ENCODE results near the gene PRSS2. TPM values are rescaled to one million over a fixed set of nuclear protein-coding genes. Genes with fewer than 3 reads are reported as not detected.
"Not testable (repeated sequence)": the region's sequence is repeated elsewhere in the genome, so short reads cannot be mapped to it uniquely, and the experiment has no call there.

The PRSS2 gene
- total RNA-seq, 1 donor: 22.9 TPM

DNA sequence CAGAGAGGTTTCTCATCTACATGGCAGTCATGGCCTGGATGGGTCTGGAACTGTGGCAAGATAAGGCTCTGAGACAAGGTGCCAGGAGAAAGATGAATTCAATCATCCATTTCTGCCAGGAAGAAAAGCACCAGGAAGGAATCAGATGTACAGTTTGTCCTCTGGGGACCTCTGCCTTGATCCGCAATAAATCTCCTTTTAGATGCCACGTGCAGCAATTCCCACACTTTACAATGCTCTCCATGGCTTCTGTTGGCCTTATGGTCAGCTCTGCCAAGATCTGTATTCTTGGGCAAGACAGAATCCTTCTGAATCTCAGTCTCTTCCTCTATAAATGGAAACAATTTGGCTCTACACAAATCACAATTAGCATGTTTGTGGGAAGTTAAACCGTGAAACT lies 12.5 kb upstream of the PRSS2 start:
- not testable (repeated sequence) for DNase-seq (ENCODE audit: low read depth in 2 of 3, low spot score in 2 of 3)

DNA sequence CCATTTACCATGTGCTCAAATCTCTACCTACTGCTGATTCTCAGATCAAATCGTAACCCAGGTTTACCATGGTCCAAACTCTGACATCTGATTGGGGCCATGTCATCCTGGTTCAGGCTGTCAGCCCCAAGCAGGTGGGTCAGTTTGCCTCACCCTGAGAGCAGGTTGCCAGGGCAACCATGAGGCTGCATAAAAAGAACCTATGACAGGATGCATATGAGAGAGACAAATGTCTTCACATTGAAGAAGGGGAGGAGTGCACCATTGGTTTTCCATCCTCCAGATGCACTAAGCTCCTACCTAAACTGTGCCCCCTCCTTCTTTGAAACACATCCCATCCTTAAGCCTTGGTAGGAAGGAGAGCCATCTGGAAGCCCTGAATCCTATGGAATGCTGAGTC lies 11.3 kb upstream of the PRSS2 start:
- no peak for DNase-seq (ENCODE audit: low read depth in 2 of 3, low spot score in 2 of 3)

DNA sequence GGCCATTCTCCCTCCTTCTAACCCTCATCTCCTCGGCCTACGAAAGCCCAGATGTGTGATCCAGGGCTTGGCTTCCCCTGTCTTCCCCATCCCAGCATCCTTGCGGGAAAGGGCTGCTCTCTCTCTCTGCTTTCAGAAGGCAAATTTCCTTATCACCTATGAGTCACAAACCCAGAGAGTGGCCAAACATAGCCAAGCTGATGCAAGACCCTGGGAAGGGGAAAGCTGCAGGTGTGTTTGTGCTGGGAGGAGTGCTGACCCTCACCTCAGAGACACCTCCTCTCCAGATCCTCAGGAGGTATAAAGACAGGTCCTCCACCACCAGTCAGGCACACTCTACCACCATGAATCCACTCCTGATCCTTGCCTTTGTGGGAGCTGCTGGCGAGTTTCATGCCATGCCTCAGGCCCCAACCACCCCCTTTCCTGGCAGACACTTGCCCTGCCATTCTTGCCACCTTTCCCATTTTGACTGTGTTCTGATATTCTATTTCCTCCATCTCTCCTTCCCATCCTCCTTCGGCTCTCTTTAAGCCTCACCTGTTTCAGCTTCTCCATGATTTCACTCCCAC lies 10.6 kb upstream of the PRSS2 start:
- DNase-seq (ENCODE audit: low read depth in 2 of 3, low spot score in 2 of 3): no peak

DNA sequence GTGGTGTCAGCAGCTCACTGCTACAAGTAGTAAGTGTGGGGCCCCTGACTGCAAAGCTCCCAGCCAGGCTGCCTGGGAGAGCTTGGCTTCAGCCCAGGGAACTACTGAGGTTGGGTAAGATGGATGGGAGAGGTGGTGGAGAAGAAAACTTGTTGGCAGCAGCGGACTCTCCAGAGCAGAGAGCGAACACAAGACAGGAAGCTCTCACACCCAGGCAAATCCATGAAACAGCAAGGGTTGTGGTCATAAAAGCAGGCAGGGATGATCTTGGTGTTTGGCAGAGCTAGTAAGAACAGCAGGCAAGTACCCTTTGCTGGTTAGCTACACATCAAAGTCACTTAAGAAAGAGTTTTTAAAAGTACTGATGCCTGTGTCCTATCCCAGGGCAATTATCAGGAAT lies 9.2 kb upstream of the PRSS2 start:
- not testable (repeated sequence) for DNase-seq (ENCODE audit: low read depth in 2 of 3, low spot score in 2 of 3)

DNA sequence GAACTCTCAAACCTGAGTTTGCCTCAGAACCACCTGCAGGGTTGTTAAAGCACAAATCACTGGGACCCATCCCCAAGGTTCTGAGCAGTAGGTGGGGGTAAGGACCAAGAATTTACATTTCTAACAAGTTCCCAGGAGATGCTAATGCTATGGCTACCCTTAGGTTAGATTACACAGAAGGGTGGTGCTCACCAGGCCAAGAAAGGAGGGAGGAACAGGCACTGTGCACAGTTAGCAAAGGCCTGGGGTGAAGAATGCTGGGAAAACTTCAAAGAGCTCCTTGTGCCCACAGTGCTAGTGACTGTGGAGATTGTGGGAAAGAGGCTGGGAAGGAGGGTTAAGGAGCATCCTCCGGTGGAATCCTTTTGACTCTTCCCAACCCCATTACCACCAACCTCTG lies 8.7 kb upstream of the PRSS2 start:
- DNase-seq (ENCODE audit: low read depth in 2 of 3, low spot score in 2 of 3): no peak

DNA sequence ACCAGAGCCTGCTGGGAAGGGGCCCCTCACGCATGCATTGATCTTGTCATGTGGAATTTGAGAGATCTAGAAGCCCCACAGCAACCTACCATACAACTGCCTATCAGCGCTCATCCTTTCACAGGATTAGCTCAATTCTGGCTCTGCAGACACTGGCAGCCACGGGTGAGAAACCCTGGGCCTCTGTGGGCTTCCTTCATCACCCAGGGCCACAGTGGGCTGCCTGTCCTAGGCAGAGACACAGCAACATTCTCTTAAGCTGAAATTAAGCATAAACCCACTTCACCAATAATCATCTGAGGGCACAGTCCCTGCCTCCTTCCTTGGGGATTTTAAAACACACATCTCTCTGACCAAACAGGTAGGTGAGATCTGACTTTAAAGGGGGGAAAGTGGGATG lies 3.3 kb upstream of the PRSS2 start:
- no peak for DNase-seq (ENCODE audit: low read depth in 2 of 3, low spot score in 2 of 3)

DNA sequence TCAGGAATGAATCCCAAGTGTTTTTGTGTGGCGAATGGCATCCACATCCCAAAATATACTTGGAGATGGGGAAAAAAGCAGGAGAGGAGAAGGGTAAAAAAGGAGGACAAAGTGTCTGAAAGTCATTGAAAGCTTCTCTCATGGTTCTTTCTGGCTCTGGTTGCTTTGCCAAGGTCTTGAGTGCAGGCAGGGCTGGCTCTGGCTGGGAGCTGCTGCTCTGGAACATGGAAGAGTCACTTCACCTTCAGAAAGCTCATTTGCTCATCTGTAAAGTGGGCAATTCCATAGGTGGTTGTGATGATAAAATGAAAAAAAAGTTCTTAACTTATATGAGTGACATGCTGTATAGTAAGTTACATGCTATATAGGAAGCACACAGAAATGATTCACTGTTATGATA lies 2.9 kb upstream of the PRSS2 start:
- DNase-seq (ENCODE audit: low read depth in 2 of 3, low spot score in 2 of 3): no peak

DNA sequence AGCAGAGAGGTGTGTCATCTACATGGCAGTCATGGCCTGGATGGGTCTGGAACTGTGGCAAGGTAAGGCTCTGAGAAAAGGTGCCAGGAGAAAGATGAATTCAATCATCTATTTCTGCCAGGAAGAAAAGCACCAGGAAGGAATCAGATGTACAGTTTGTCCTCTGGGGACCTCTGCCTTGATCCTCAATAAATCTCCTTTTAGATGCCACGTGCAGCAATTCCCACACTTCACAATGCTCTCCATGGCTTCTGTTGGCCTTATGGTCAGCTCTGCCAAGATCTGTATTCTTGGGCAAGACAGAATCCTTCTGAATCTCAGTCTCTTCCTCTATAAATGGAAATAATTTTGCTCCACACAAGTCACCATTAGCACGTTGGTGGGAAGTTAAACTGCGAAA lies 1.9 kb upstream of the PRSS2 start:
- DNase-seq (ENCODE audit: low read depth in 2 of 3, low spot score in 2 of 3): not testable (repeated sequence)

DNA sequence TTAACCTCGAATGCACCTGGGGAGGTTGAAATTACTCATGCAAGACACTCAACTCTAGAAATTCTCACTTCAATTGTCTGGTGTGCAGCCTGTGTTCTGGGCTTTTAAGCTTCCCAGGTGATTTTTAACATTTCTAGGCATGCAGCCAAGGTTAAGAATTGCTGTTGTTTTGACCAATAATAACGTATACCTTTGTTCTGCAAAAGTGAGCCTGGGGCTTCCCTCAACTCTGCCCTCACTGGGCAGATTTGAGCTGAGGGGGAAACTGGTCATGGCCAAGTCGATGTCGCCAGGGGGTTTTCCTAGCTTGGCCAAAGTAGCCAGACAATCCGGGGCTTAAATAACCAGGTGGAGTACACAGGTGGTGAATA lies 568 bp downstream of the PRSS2 start:
- DNase-seq (ENCODE audit: low read depth in 2 of 3, low spot score in 2 of 3): no peak

DNA sequence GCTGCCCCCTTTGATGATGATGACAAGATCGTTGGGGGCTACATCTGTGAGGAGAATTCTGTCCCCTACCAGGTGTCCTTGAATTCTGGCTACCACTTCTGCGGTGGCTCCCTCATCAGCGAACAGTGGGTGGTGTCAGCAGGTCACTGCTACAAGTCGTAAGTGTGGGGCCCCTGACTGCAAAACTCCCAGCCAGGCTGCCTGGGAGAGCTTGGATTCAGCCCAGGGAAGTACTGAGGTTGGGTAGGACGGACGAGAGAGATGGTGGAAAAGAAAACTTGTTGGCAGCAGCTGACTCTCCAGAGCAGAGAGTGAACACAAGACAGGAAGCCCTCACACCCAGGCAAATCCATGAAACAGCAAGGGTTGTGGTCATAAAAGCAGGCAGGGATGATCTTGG lies 1.3 kb downstream of the PRSS2 start:
- DNase-seq (ENCODE audit: low read depth in 2 of 3, low spot score in 2 of 3): no peak

DNA sequence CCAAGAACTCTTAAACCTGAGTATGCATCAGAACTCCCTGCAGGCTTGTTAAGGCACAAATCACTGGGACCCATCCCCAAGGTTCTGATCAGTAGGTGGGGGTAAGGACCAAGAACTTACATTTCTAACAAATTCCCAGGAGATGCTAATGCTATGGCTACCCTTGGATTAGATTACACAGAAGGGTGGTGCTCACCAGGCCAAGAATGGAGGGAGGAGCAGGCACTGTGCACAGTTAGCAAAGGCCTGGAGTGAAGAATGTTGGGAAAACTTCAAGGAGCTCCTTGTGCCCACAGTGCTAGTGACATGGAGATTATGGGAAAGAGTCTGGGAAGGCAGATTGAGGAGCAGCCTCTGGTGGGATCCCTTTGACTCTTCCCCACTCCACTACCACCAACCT lies 1.9 kb downstream of the PRSS2 start:
- DNase-seq (ENCODE audit: low read depth in 2 of 3, low spot score in 2 of 3): no peak

DNA sequence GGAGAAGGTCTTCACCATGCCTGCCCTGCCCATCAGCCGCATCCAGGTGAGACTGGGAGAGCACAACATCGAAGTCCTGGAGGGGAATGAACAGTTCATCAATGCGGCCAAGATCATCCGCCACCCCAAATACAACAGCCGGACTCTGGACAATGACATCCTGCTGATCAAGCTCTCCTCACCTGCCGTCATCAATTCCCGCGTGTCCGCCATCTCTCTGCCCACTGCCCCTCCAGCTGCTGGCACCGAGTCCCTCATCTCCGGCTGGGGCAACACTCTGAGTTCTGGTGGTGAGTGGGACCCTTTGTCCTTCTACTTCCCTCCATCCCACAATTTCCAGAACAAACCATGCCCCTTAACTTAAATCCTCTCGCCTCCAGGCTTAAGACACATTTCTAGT lies 2.5 kb downstream of the PRSS2 start:
- no peak for DNase-seq (ENCODE audit: low read depth in 2 of 3, low spot score in 2 of 3)

DNA sequence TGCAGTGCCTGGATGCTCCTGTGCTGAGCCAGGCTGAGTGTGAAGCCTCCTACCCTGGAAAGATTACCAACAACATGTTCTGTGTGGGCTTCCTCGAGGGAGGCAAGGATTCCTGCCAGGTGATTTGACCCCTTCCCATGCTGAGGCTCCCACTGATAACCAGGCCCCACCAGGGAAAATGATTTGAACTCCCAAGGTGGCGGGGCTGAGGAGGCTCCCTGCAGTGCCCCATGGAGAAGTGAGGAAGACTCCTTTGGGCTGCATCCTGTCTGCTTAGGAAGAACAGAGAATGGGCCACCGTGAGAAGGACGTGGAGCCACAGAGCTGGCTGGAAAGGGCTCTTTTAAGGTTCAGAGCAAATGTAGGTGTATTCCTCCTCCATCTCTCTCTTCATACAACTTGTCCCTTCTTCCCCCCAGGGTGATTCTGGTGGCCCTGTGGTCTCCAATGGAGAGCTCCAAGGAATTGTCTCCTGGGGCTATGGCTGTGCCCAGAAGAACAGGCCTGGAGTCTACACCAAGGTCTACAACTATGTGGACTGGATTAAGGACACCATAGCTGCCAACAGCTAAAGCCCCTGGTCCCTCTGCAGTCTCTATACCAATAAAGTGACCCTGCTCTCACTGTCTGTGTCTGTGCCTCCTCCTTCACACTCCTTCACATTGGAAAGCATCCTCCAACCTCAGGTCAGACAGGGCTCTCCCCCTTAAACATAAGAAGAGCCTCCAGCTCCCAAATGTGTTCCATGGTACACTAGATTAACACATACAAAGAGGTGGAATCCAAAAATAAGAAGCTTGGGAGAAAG lies 3.4 kb downstream of the PRSS2 start:
- no peak for DNase-seq (ENCODE audit: low read depth in 2 of 3, low spot score in 2 of 3)

DNA sequence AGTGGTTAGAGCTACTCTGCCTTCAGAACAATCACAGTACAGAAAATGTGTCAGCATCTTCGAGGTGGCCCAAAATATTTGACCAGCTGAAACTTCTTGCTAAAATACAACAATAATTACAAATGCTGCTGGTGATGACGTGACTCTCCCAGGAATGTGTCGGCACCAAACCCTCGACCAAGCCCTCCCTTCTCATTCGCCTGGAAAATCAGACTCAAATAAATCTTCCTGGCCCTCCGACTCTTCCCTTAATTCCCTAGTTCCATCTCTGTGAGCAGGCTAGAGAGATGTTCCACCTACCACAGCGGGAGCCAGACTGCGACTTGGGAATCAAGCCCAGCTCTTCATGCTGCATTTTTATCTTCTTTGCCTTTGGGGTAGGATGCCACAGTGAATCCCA lies 4.1 kb downstream of the PRSS2 start:
- no peak for DNase-seq (ENCODE audit: low read depth in 2 of 3, low spot score in 2 of 3)

DNA sequence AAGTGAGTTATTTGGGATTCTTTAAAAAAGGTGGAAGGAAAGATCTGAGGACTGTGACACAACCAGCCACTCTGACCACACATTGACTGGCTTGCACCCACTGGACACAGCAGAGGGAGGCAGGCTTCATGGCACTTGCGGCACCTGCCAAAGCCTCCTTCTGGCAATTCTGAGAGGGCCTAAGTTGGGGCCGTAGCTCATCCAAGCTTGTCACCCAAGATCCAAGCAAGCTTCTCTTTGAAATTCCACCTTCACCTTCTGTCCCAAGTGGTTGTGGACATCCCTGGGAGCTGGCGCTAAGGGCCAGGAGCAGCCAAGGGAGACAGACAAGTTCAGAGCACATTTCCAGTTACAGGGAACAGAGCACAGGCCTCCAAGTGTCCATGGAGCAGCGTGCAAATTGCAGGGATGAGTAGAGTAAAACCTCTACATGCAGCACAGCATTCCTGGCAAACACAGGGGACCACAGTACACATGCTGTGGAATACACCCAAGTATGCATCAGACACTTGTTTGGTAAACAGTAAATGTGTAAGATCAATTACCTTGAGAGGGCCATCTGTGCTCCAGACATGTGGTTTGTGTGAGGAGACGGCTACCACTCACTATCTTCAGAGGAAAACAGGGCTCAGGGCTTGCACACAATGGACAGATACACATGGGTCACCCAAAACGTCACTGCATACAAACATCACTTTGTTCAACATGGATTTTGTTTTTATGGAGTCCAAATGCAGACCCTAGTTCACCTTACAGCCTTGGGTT lies 4.8 kb downstream of the PRSS2 start:
- DNase-seq (ENCODE audit: low read depth in 2 of 3, low spot score in 2 of 3): not testable (repeated sequence)

DNA sequence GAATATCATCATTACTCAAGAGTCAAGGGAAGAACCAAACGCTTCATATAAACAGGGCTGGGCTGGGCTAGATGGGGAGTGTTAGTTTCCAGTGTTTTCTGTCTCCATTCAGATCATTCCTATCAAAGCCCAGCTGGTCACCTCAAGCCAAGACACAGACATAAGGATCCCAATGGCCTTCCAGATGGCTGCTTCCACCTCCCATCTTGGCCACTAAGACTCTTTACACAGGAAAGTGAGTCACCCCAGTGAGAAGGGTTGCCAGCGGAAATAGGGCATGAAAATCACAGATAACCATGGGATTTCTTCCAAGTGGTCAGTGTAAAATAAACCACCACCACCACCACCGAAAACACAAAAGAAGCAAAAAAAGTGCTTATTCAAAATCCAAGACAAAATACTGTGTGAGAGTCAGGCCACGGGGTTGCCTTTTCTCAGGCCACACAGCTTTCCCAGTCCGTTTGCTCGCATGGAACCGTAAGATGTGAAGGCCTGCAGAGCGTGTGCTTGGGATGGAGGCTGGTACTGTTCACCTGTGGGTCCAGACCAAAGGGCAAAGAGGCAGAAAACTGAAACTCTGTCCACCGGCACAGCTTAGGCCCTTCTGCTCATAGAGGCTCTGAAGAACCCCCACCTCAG lies 5.6 kb downstream of the PRSS2 start:
- no peak for DNase-seq (ENCODE audit: low read depth in 2 of 3, low spot score in 2 of 3)

DNA sequence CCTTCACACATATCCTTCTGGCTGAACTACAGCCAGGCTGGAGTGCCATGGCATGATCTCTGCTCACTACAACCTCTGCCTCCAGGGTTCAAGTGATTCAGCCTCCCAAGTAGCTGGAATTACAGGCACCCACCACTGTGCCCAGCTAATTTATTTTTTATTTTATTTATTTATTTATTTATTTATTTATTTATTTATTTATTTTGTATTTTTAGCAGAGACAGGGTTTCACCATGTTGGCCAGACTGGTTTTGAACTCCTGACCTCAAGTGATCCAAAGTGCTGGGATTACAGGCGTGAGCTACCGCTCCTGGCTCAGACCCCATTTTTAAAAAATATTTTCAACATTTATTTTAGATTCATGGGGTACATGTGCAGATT lies 6.1 kb downstream of the PRSS2 start:
- not testable (repeated sequence) for DNase-seq (ENCODE audit: low read depth in 2 of 3, low spot score in 2 of 3)

DNA sequence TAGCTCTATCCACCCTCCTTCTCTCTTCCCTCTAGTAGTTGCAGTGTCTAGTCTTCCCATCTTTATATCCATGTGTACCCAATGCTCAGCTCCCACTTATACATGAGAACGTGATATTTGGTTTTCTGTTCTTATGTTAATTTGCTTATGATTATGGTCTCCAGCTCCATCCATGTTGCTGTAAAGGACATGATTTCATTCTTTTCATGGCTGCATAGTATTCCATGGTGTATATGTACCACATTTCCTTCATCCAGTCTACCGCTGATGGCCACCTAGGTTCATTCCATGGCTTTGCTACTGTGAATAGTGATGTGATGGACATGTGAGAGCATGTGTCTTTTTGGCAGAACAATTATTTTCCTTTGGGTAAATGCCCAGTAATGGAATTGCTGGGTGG lies 6.5 kb downstream of the PRSS2 start:
- no peak for DNase-seq (ENCODE audit: low read depth in 2 of 3, low spot score in 2 of 3)

DNA sequence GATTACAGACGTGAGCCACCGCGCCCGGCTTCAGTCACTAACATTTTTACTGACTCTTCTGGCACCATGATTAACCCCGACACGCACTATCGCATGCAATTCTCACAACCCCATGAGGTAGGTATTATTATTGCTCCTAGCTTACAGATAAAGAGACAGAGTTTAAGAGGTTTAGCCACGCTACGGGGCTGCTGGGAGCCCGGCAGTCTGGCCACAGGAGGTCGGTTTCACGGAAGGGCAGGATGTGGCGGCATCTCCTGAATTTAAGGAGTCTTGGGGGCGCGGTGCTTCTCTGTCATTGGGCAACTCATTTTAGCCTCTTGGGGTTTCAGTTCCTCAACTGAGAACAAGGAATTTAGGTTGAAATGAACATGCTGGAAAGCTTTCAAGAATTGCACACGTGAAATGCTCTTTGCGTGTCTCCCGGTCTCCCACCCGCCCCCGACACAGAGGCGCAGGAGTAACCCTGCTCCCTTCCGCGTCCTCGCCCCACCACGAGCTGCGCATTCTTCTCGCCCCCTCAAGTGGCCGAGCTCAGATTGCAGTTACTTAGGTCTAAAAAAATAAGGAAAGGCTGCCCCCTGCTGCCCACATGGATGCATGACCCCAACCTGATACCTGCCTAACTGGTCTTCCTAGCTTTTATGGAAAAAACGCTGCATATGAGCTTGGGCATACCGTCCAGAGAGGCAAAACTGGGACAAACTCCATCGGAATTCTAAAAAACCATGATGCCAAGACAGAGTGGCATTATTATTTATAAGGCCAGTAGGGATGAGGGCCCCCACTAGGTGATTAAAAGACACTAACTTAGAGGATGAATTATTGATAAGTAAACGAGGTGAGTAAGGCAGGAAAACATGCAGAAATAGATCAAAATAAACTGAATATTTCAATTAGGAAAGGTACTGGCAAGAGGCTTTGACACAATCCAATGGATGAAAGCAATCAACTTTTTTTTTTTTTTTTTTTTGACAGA lies 12.4 kb downstream of the PRSS2 start:
- DNase-seq (ENCODE audit: low read depth in 2 of 3, low spot score in 2 of 3): peak in 2 of 3 donors; percentile 93 to 97

DNA sequence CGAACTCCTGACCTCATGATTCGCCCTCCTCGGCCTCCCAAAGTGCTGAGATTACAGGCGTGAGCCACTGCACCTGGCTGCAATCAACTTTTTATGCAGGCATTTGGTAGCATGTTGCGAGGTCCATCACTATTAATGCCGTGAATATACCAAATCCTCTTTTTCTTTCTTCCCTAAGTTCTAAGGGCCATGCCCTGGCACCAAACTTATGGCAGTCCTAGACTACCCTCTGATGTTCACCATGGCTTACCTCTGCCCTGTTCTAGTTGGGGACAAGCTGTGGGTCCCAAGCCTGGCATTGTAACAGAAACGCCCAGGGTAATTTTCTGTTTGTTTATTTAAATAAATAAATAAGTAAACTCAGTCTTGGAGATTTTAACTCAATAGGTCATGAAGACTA lies 13.3 kb downstream of the PRSS2 start:
- DNase-seq (ENCODE audit: low read depth in 2 of 3, low spot score in 2 of 3): peak in 1 of 3 donors; percentile 64
